IMR-90 (cell line): ENCODE data around the gene GPC6. TPM values are rescaled to one million over a fixed set of nuclear protein-coding genes. Genes with fewer than 3 reads are reported as not detected.

Source experiments
- ATAC-seq: fragments of 200-7000 bp; cut with Tn5 transposase; 2 replicates; pipeline ENCODE4 v1.9.1; 2020; ENCODE audit warnings: low read depth, mild to moderate bottlenecking, moderate library complexity
- BruUV-seq: library from RNA; stranded (reverse); fragments of 400-500 nt; replicated peaks from 2 replicates; lab custom pipeline; 2021; lab: Mats Ljungman, UMichigan
- CTCF ChIA-PET: fragments of 300-600 bp; formaldehyde crosslinking; extraction: SDS; loops from one replicate; lab custom pipeline; 2021; ENCODE audit warnings: antibody characterized with exemption; lab: Yijun Ruan, JAX
- POLR2A ChIA-PET: fragments of 300-600 bp; sonication (Branson Sonifier 250); formaldehyde crosslinking; loops from one replicate; lab custom pipeline; 2022; ENCODE audit warnings: antibody characterized with exemption; ENCODE audit not compliant: unreplicated experiment; lab: Charles Lee
- DNase-seq: peaks from one replicate; pipeline ENCODE4 v3.0.0; 2013
- H2AFZ ChIP-seq: replicated peaks from 2 replicates; pipeline ENCODE3; 2013; ENCODE audit warnings: low read length, mild to moderate bottlenecking; ENCODE audit not compliant: poor library complexity
- H2AK5ac ChIP-seq: 2 replicates; pipeline ENCODE4 v1.6.1; 2013; ENCODE audit warnings: low read depth, low read length, inconsistent platforms
- H2AK9ac ChIP-seq: replicated peaks from 2 replicates; pipeline ENCODE3; 2013; ENCODE audit warnings: mild to moderate bottlenecking, low read depth, low read length, moderate library complexity; ENCODE audit not compliant: poor library complexity
- H2BK120ac ChIP-seq: 2 replicates; pipeline ENCODE4 v1.6.1; 2013; ENCODE audit warnings: low read depth, low read length, inconsistent platforms
- H2BK15ac ChIP-seq: 3 replicates; pipeline ENCODE4 v1.6.1; 2013; ENCODE audit warnings: low read depth, low read length, inconsistent platforms
- H2BK20ac ChIP-seq: 2 replicates; pipeline ENCODE4 v1.6.1; 2013; ENCODE audit warnings: low read depth, mild to moderate bottlenecking, inconsistent platforms, low read length, moderate library complexity
- H2BK5ac ChIP-seq: 2 replicates; pipeline ENCODE4 v1.6.1; 2013; ENCODE audit warnings: mild to moderate bottlenecking, low read depth, low read length, inconsistent platforms; ENCODE audit not compliant: poor library complexity, severe bottlenecking
- H3K14ac ChIP-seq: replicated peaks from 2 replicates; pipeline ENCODE4 v1.6.1; 2013; ENCODE audit warnings: low read depth, low read length, inconsistent platforms
- H3K18ac ChIP-seq: 2 replicates; pipeline ENCODE4 v1.6.1; 2013; ENCODE audit warnings: low read depth, low read length, control low read depth
- H3K23ac ChIP-seq: 2 replicates; pipeline ENCODE4 v1.6.1; 2013; ENCODE audit warnings: low read depth, low read length, inconsistent platforms
- H3K27ac ChIP-seq: 2 replicates; pipeline ENCODE4 v1.5.1; 2013; ENCODE audit warnings: mild to moderate bottlenecking, control low read depth, low read length; ENCODE audit not compliant: insufficient read depth
- H3K27me3 ChIP-seq: 2 replicates; pipeline ENCODE4 v1.6.1; 2013; ENCODE audit warnings: low read length; ENCODE audit not compliant: control insufficient read depth, insufficient read depth
- H3K36me3 ChIP-seq: 2 replicates; pipeline ENCODE4 v1.6.1; 2013; ENCODE audit warnings: low read length, mixed read lengths; ENCODE audit not compliant: control insufficient read depth, insufficient read depth
- H3K4ac ChIP-seq: 2 replicates; pipeline ENCODE4 v1.6.1; 2013; ENCODE audit warnings: low read depth, low read length, inconsistent platforms
- H3K4me1 ChIP-seq: 2 replicates; pipeline ENCODE4 v1.6.1; 2013; ENCODE audit warnings: low read length, mixed read lengths; ENCODE audit not compliant: control insufficient read depth, insufficient read depth
- H3K4me2 ChIP-seq: 2 replicates; pipeline ENCODE4 v1.6.1; 2013; ENCODE audit warnings: low read depth, mild to moderate bottlenecking, control low read depth, low read length, moderate library complexity
- H3K4me3 ChIP-seq: 2 replicates; pipeline ENCODE4 v1.5.1; 2013; ENCODE audit warnings: low read depth, mild to moderate bottlenecking, control low read depth, low read length, moderate library complexity; ENCODE audit not compliant: insufficient read depth
- H3K56ac ChIP-seq: 2 replicates; pipeline ENCODE4 v1.6.1; 2013; ENCODE audit warnings: low read length, inconsistent platforms; ENCODE audit not compliant: insufficient read depth; ENCODE audit errors: extremely low read depth
- H3K79me1 ChIP-seq, 2 experiments: 2 replicates each; pipeline ENCODE4 v1.6.1; 2013; ENCODE audit warnings: low read length in 2 of 2, inconsistent platforms in 1 of 2, low read depth in 1 of 2
- H3K9ac ChIP-seq: 2 replicates; pipeline ENCODE4 v1.6.1; 2013; ENCODE audit warnings: low read depth, low read length, control low read depth
- H3K9me1 ChIP-seq: 2 replicates; pipeline ENCODE4 v1.6.1; 2013; ENCODE audit warnings: low read length, inconsistent platforms; ENCODE audit not compliant: insufficient read depth
- H3K9me3 ChIP-seq: 2 replicates; pipeline ENCODE4 v1.6.1; 2013; ENCODE audit warnings: low read length; ENCODE audit not compliant: control insufficient read depth, insufficient read depth
- H4K20me1 ChIP-seq: 2 replicates; pipeline ENCODE4 v1.6.1; 2013; ENCODE audit warnings: low read length, inconsistent platforms; ENCODE audit not compliant: insufficient read depth
- H4K5ac ChIP-seq: 2 replicates; pipeline ENCODE4 v1.6.1; 2013; ENCODE audit warnings: mild to moderate bottlenecking, low read depth, low read length, control low read depth
- H4K8ac ChIP-seq, 2 experiments: 2 replicates each; pipeline ENCODE4 v1.6.1; 2013; ENCODE audit warnings: low read depth in 2 of 2, low read length in 2 of 2, control low read depth in 1 of 2, inconsistent platforms in 1 of 2
- H4K91ac ChIP-seq: 2 replicates; pipeline ENCODE4 v1.6.1; 2013; ENCODE audit warnings: low read depth, low read length, inconsistent platforms; ENCODE audit not compliant: insufficient read depth
- BHLHE40 ChIP-seq: fragments of 150-350 bp; IDR thresholded peaks from 2 replicates; pipeline ENCODE4 v1.6.1; 2016; ENCODE audit warnings: mild to moderate bottlenecking, low read depth, low read length
- CHD1 ChIP-seq: IDR thresholded peaks from 2 replicates; pipeline ENCODE4 v1.6.1; 2012; ENCODE audit warnings: low read depth, low read length, improper control_type of control experiment
- CTCF ChIP-seq: conservative IDR thresholded peaks from 2 replicates; pipeline ENCODE4 v1.5.1; 2012; ENCODE audit warnings: mild to moderate bottlenecking, low read depth, low read length, improper control_type of control experiment
- FOS ChIP-seq: fragments of 150-350 bp; IDR thresholded peaks from 2 replicates; pipeline ENCODE4 v1.6.1; 2016; ENCODE audit warnings: low read depth, low read length
- NFE2L2 ChIP-seq: fragments of 150-350 bp; IDR thresholded peaks from 2 replicates; pipeline ENCODE4 v1.6.1; 2016; ENCODE audit warnings: low read depth, mild to moderate bottlenecking, low read length
- POLR2A ChIP-seq: IDR thresholded peaks from 2 replicates; pipeline ENCODE4 v1.6.1; 2012; ENCODE audit warnings: mild to moderate bottlenecking, low read depth, low read length
- RAD21 ChIP-seq: IDR thresholded peaks from 2 replicates; pipeline ENCODE4 v1.6.1; 2012; ENCODE audit warnings: low read length, improper control_type of control experiment
- RCOR1 ChIP-seq: IDR thresholded peaks from 2 replicates; pipeline ENCODE4 v1.6.1; 2012; ENCODE audit warnings: mild to moderate bottlenecking, low read length, improper control_type of control experiment; ENCODE audit not compliant: insufficient replicate concordance
- RFX5 ChIP-seq: IDR thresholded peaks from 2 replicates; pipeline ENCODE4 v1.8.0; 2012; ENCODE audit warnings: low read depth, mild to moderate bottlenecking, low read length, moderate library complexity
- SMC3 ChIP-seq: fragments of 150-350 bp; IDR thresholded peaks from 2 replicates; pipeline ENCODE4 v1.6.1; 2016; ENCODE audit warnings: low read depth, mild to moderate bottlenecking, antibody characterized with exemption, low read length, moderate library complexity
- USF2 ChIP-seq: fragments of 150-350 bp; IDR thresholded peaks from 2 replicates; pipeline ENCODE4 v1.6.1; 2017; ENCODE audit warnings: mild to moderate bottlenecking, antibody characterized with exemption, low read length, low read depth
- WGBS, 2 experiments: methylation state at CpG; one replicate each; pipeline versions ENCODE4 v1.1.5 to v1.1.7; 2013; ENCODE audit warnings: missing lambda C conversion rate in 2 of 2; ENCODE audit not compliant: insufficient read length in 1 of 2; ENCODE audit errors: extremely low coverage in 2 of 2; 5-methylcytosine and 5-hydroxymethylcytosine counted together
- dilution Hi-C: fragments of 300-500 bp; cut with HindIII; formaldehyde crosslinking; loops from one replicate; pipeline ENCODE4 v1.14.3; 2018; ENCODE audit warnings: low sequenced_read_pairs; ENCODE audit not compliant: unreplicated experiment
- in situ Hi-C: fragments of 300-500 bp; cut with MboI; formaldehyde crosslinking; loops from 3 replicates; pipeline ENCODE4 v1.14.3; 2019; ENCODE audit warnings: low sequenced_read_pairs, inconsistent platforms, mixed read lengths
- intact Hi-C: fragments of 100-400 bp; cut with micrococcal nuclease; formaldehyde crosslinking; loops from 2 replicates; pipeline ENCODE4 v1.10.0; 2022
- polyA plus RNA-seq, 3 experiments: library from polyadenylated mRNA; depleted of rRNA; stranded (reverse); fragments of >200 nt; gene quantifications; 2 replicates each; pipeline ENCODE4 v1.2.3, GENCODE V29; 2012; ENCODE audit warnings: low replicate concordance in 1 of 3
- total RNA-seq: library from RNA; depleted of rRNA; stranded (reverse); fragments of >200 nt; gene quantifications from 2 replicates; pipeline ENCODE4 v1.2.3, GENCODE V29; 2012

The GPC6 gene
- total and polyA plus RNA-seq, 2 of the 4 experiments (the other 2 are of a cell fraction): 14.9 to 39.4 TPM

GRCh38 chr13:93635616-93636032 is 409.0 kb downstream of the GPC6 start:
- no peak overlapping the region for H2BK15ac ChIP-seq
- CTCF ChIA-PET: interaction anchor here (0.6 kb wide), 1 partner anchor 320 kb away, joined by 3 read pairs; no protein-coding TSS in a partner anchor
- no peak overlapping the region for H3K4me2 ChIP-seq
- TF ChIP-seq CTCF (no peak), RFX5 (no peak), POLR2A (no peak), RAD21 (no peak), RCOR1 (no peak), SMC3 (no peak), CHD1 (no peak), NFE2L2 (no peak), USF2 (no peak), BHLHE40 (no peak), FOS (no peak)
- no peak overlapping the region for H3K18ac ChIP-seq
- H3K23ac ChIP-seq: no peak overlapping the region
- H2BK5ac ChIP-seq: no peak overlapping the region
- no peak overlapping the region for H3K4me3 ChIP-seq
- H2BK120ac ChIP-seq: no peak overlapping the region
- H2AK5ac ChIP-seq: no peak overlapping the region
- no peak overlapping the region for H2AFZ ChIP-seq
- H4K5ac ChIP-seq: no peak overlapping the region
- H4K8ac ChIP-seq: no peak overlapping the region
- no peaks in the 10 kb centered on the region for H3K79me1 ChIP-seq
- H3K27ac ChIP-seq: no peak overlapping the region
- in situ Hi-C loops: no loop called here
- dilution Hi-C loops: no loop called here
- H4K91ac ChIP-seq: no peak overlapping the region
- intact Hi-C loops: no loop called here
- POLR2A ChIA-PET: no interaction called here
- H3K4ac ChIP-seq: no peak overlapping the region
- no peak for ATAC-seq
- no peaks in the 10 kb centered on the region for H3K9me3 ChIP-seq
- H3K56ac ChIP-seq: no peak overlapping the region
- no peak overlapping the region for H2BK20ac ChIP-seq
- no peaks in the 10 kb centered on the region for H3K36me3 ChIP-seq
- DNase-seq: peak; percentile 14
- no peak overlapping the region for H2AK9ac ChIP-seq
- no peaks in the 10 kb centered on the region for H3K27me3 ChIP-seq
- no CpG with 5 or more reads among the region's 4 CpGs for WGBS, 2 experiments
- H3K9ac ChIP-seq: no peak overlapping the region
- H3K9me1 ChIP-seq: no peaks in the 10 kb centered on the region
- no peaks in the 10 kb centered on the region for H4K20me1 ChIP-seq
- no peaks in the 10 kb centered on the region for H3K4me1 ChIP-seq
- no TSS peak for BruUV-seq
- H3K14ac ChIP-seq: no peak overlapping the region
